ENCODE data around the gene ZFAND3.

DNA sequence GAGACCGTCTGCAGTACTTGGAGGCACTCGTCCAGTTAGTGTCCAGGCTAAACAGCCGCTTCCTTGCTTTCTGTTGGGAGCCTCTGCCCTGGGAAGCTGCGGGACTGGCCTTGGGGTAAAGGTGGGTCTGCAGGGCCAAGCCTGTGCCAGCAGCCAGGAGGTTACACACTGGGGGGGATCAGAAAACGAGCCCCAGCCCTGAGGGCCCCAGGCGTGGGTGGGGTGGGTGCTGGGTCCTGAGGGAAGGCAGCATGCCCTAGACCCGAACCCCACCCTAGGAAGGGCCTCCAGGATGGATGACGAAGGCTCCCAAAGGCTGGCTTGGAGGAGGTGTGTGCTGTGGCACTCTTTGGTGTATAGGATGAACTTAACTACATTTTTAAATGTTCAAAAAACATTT, 335.2 kb downstream of the ZFAND3 start:
- TF ChIP-seq, protein P1, sequence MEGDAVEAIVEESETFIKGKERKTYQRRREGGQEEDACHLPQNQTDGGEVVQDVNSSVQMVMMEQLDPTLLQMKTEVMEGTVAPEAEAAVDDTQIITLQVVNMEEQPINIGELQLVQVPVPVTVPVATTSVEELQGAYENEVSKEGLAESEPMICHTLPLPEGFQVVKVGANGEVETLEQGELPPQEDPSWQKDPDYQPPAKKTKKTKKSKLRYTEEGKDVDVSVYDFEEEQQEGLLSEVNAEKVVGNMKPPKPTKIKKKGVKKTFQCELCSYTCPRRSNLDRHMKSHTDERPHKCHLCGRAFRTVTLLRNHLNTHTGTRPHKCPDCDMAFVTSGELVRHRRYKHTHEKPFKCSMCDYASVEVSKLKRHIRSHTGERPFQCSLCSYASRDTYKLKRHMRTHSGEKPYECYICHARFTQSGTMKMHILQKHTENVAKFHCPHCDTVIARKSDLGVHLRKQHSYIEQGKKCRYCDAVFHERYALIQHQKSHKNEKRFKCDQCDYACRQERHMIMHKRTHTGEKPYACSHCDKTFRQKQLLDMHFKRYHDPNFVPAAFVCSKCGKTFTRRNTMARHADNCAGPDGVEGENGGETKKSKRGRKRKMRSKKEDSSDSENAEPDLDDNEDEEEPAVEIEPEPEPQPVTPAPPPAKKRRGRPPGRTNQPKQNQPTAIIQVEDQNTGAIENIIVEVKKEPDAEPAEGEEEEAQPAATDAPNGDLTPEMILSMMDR (IDR thresholded peaks at IDR 0.05; ENCODE audit: low read length): no peak
- no peak for TF ChIP-seq EZH2 (IDR thresholded peaks at IDR 0.05; ENCODE audit: borderline replicate concordance, low read length)

All from OCI-LY1 (cell line).